SIG-M5 treated with dmso at 0.1 percent for 504 hours (cell line): ENCODE data around the gene KCNAB1.

Source experiments
- DNase-seq: peaks from one replicate; lab custom pipeline; 2025; ENCODE audit not compliant: unreplicated experiment; lab: John Stamatoyannopoulos, UW

KCNAB1 gene

DNA sequence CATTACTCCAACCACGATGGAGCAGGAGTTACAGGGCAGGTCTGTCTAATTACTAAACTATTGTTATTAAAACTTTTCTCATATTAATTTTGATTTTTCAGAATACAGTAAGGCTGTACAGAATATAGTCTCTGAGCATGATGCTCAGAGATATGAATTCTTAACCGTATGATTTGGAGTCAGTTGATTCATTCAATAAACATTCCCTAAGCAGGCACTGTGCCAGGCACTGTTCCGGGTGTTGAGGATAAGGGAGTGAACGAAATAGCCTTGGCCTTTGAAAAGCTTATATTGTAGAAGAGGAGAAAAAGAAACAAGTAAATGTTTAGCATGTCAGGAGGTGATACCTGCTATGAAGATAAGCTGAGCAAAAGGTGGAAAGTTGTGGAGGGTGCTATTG lies 187.3 kb downstream of the KCNAB1 start:
- no peak for DNase-seq

DNA sequence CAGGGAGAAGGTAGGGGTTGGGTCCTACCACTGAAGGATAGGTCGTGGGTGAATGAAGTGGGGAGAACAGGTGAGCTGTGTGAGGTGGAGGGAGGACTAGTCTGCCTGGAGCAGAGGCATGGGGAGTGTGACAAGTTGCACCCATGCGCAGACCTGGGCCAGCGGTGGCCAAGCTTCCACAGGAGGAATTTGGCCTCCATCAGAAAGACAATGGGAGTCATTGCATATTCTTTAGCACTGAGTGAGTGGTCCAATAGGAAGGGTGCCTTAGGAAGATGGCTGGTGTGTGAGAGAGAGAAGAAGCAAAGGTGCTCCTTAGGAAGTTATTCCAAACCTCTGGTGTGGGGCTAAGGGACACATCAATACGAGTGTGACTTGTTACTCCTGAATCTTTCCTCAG lies 191.1 kb downstream of the KCNAB1 start:
- no peak for DNase-seq

- no peak for DNase-seq
Measured at GRCh38 chr3:156311930-156312329, 191.6 kb downstream of the KCNAB1 start.

- DNase-seq: no peak
Measured at GRCh38 chr3:156316076-156316475, 195.7 kb downstream of the KCNAB1 start.

- no peak for DNase-seq
Measured at GRCh38 chr3:156317462-156318074, 197.2 kb downstream of the KCNAB1 start.

- no peak for DNase-seq
Measured at GRCh38 chr3:156321945-156322344, 201.6 kb downstream of the KCNAB1 start.

DNA sequence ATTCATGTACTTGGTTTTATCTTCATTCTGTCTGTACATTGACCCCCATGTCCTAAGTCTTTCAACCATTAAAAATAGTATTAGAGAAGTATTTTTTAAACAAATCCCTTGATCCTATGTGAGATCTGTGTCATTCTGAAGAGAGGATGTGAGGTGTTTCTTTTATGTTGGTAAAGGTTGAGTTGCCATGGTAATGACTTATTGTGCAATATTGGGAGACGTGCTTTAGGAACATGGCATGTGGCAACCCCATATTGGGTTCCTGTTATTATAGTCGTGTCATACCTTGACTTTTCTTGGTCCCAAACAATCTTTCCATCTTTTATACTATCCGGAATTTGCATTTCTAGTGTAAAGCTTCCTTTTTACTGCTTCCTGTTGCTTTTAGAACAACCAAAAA lies 203.1 kb downstream of the KCNAB1 start:
- peak; percentile 9 for DNase-seq

- no peak for DNase-seq
Measured at GRCh38 chr3:156330415-156330814, 210.0 kb downstream of the KCNAB1 start.

- no peak for DNase-seq
Measured at GRCh38 chr3:156332304-156332703, 211.9 kb downstream of the KCNAB1 start.

- DNase-seq: peak; percentile 25
Measured at GRCh38 chr3:156334841-156335545, 214.6 kb downstream of the KCNAB1 start.

GRCh38 chr3:156339491-156339890 lies 219.1 kb downstream of the KCNAB1 start:
- DNase-seq: no peak

DNA sequence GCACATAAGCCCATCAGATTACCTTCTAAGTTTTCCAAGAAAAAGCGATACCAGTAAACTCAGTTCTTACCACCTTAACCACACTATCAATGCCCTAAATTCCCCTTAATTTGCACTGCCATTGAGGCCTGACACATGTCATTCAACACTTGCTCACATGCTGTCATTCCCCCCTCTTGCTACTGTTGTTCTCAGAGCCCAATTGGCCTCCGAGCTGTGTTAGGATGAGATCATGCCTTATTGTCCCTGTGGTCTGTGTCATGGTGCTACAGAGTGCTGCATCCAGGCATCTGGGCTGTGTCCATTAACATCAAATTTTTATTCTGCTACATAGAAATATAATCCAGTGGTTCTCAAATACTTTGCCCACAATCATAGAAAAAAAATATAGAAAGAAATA lies 221.0 kb downstream of the KCNAB1 start:
- no peak for DNase-seq

DNA sequence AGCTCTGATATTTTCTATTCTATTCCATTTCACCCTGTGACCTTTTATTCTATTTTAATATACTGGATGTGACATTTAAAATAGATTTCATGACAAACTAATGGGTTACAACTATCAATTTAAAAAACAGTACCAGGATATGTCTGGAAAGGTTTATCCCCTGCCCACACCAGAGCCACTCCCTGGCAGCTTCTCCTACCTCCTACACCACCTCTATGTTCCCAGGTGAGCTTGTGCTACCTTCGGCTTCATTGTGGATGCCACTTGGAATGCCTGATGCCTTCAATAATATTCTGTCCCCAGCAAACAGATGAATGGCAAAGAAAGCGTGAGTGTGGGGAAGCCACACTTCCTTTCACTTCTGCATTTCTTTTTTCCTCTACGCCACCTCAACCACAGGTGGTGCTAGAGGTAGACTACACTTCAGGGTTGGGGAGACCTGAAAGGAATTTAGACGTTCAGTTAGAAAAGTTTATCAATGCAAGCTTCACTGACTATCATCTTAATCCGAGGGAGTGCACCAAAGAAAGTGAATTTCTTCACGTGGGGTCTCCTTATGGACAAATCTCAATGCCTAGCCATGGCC lies 221.5 kb downstream of the KCNAB1 start:
- DNase-seq: no peak

GRCh38 chr3:156344215-156344614 lies 223.8 kb downstream of the KCNAB1 start:
- no peak for DNase-seq

- DNase-seq: no peak
Measured at GRCh38 chr3:156349111-156349510, 228.7 kb downstream of the KCNAB1 start.

DNA sequence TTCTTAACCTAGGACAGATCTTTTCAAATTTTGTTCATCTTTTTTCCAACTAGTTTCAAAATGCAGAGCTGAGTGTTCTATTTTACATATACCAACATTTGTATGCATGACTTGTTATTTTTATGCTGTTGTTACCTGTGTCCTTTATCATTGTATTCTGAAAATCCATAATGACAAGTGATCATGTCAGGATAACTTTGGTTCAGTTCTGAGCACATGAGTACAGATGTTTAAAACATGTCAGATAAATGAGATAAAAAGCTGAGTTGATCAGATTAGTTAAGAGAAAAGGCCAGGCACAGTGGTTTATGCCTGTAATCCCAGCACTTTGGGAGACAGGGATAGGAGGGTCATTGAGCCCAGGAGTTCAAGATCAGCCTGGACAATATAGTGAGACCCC lies 229.6 kb downstream of the KCNAB1 start:
- DNase-seq: no peak

- DNase-seq: no peak
Measured at GRCh38 chr3:156350781-156351180, 230.4 kb downstream of the KCNAB1 start.

DNA sequence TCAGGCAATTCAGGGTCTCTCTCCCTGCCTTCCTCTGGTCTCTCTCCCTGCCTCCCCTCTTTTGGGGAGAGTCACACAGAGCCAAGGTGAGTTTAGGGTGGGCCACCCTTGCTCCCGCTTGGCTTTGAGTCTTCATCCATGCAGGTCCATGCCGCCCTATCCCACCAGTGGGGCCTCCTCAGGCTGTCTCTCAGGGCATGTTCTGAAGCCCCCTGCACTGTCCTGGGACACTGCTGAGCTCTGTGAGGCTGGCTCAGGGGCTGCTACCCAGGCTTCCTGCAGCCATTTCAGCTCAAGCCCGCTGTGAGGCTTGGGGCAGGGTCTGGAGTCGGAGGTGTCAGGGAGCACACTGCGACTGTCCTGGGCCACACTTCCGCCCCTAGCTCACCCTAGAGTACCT lies 231.4 kb downstream of the KCNAB1 start:
- DNase-seq: no peak

DNA sequence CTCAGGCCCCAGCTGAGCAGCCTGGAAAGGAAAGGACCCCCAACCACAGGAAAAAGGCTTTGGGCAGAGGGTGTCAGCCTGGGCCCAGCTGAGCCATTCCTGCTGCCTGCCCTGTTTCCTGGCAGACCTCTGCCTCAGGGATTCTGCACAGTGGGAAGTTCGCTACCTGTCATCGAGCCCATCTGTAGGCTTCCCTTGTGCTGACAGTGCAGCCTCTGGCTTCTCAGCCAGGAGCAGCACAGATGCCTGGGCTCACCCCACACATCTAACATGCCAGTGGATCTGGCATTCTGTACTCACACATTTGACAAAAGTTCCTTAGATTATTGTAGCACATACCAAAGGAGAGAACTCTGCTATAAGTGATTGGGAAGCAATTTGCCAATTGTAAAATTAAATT lies 232.3 kb downstream of the KCNAB1 start:
- no peak for DNase-seq

DNA sequence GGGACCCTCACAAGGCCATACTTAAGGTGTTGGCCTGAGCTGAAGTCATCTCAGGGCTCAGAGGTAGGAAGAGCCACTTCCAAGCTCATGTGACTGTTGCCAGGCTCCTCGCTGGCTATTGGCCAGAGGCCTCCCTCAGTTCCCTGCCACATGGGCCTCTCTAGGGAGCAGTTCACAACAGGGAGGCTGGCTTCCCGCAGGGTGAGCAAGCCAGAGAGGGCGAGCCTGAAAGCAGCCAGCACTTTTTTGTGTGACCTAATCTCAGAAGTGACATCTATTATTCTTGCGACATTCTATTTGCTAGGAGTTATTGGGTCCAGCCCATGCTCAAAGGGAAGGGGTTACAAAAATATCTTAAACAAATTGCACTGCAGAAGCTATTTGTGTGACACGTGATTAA lies 233.2 kb downstream of the KCNAB1 start:
- DNase-seq: no peak

- DNase-seq: no peak
Measured at GRCh38 chr3:156356537-156357363, 236.4 kb downstream of the KCNAB1 start.

DNA sequence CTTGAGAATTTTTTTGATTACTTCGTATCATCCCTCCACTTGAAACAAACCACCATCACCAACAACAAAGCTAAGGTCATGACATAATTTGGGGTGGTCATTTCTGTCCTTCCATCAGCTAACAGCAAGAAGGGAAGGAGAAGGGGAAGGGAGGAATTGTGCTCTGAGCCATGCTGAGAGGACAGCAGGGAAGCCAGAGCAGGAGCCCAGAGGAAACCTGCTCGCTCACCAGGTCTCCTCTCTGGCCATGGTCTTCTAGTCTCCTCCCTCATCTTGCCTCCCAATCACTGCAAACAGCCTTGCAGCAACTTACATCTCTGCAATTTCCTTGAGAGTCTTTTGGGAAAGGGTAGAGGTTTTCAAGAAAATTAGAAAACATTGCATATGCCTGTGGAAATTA lies 237.9 kb downstream of the KCNAB1 start:
- DNase-seq: no peak
